ENCODE results near the gene CD200. TPM values are rescaled to one million over a fixed set of nuclear protein-coding genes. Genes with fewer than 3 reads are reported as not detected.

The CD200 gene
- total RNA-seq, 1 experiment from 2014 or later: not detected

- no TSS peak for BruUV-seq (replicated peaks)
- CTCF ChIA-PET: no interaction called here
- H3K27me3 ChIP-seq (ENCODE audit: low read length): peaks cover 47% of the 10 kb centered on the region
- DNase-seq: no peak
- H3K79me2 ChIP-seq (ENCODE audit: low read length): no peaks in the 10 kb centered on the region
- no peak overlapping the region for H3K27ac ChIP-seq (ENCODE audit: low read length)
- H4K20me1 ChIP-seq (ENCODE audit: low read length): no peaks in the 10 kb centered on the region
- no peak overlapping the region for H3K9ac ChIP-seq (ENCODE audit: low read length)
- H2AFZ ChIP-seq (ENCODE audit: low read length): no peak overlapping the region
- no peak overlapping the region for H3K4me3 ChIP-seq (ENCODE audit: low read length)
- TF ChIP-seq CTCF (conservative IDR thresholded peaks at IDR 0.05; ENCODE audit: low read depth, low read length) (no peak), EZH2 (IDR thresholded peaks at IDR 0.05; ENCODE audit: low read length, unreplicated experiment) (no peak), EZH2phosphoT487 (IDR thresholded peaks at IDR 0.05; ENCODE audit: borderline replicate concordance, low read length) (no peak)
- H3K4me2 ChIP-seq (ENCODE audit: low read length): no peak overlapping the region
- no peak for ATAC-seq
- no peaks in the 10 kb centered on the region for H3K4me1 ChIP-seq (ENCODE audit: insufficient read depth, low read length)
- no peaks in the 10 kb centered on the region for H3K36me3 ChIP-seq (ENCODE audit: low read depth, low read length)
- no peaks in the 10 kb centered on the region for H3F3A ChIP-seq (ENCODE audit: low read length, unreplicated experiment)
- no peaks in the 10 kb centered on the region for H3K9me2 ChIP-seq (replicated peaks; ENCODE audit: low read length)
- POLR2A ChIA-PET (ENCODE audit: unreplicated experiment): no interaction called here
- no peaks in the 10 kb centered on the region for H3K9me3 ChIP-seq (ENCODE audit: low read length)
- intact Hi-C loops (cut with micrococcal nuclease): no loop called here
These were observed 76.1 kb downstream of the CD200 start for GRCh38 chr3:112409041-112409440.

GRCh38 chr3:112411425-112411824 is 78.5 kb downstream of the CD200 start:
- POLR2A ChIA-PET (ENCODE audit: unreplicated experiment): no interaction called here
- no peak overlapping the region for H3K4me2 ChIP-seq (ENCODE audit: low read length)
- H3K4me3 ChIP-seq (ENCODE audit: low read length): no peak overlapping the region
- H3K9me2 ChIP-seq (replicated peaks; ENCODE audit: low read length): no peaks in the 10 kb centered on the region
- no peaks in the 10 kb centered on the region for H3K36me3 ChIP-seq (ENCODE audit: low read depth, low read length)
- intact Hi-C loops (cut with micrococcal nuclease): no loop called here
- no peak for TF ChIP-seq CTCF (conservative IDR thresholded peaks at IDR 0.05; ENCODE audit: low read depth, low read length)
- TF ChIP-seq EZH2 (IDR thresholded peaks at IDR 0.05; ENCODE audit: low read length, unreplicated experiment): no peak
- no peak for TF ChIP-seq EZH2phosphoT487 (IDR thresholded peaks at IDR 0.05; ENCODE audit: borderline replicate concordance, low read length)
- DNase-seq: no peak
- H3K9me3 ChIP-seq (ENCODE audit: low read length): no peaks in the 10 kb centered on the region
- H4K20me1 ChIP-seq (ENCODE audit: low read length): no peaks in the 10 kb centered on the region
- no peak overlapping the region for H3K27ac ChIP-seq (ENCODE audit: low read length)
- no peaks in the 10 kb centered on the region for H3F3A ChIP-seq (ENCODE audit: low read length, unreplicated experiment)
- H3K79me2 ChIP-seq (ENCODE audit: low read length): no peaks in the 10 kb centered on the region
- peaks cover 62% of the 10 kb centered on the region for H3K27me3 ChIP-seq (ENCODE audit: low read length)
- H2AFZ ChIP-seq (ENCODE audit: low read length): no peak overlapping the region
- no peak for ATAC-seq
- CTCF ChIA-PET: no interaction called here
- no peak overlapping the region for H3K9ac ChIP-seq (ENCODE audit: low read length)
- BruUV-seq (replicated peaks): no TSS peak
- no peaks in the 10 kb centered on the region for H3K4me1 ChIP-seq (ENCODE audit: insufficient read depth, low read length)

Other genes starting within 250 kb of the CD200 start
- 14.8 and 16.7 TPM in 2 replicates for gene C3orf52, start 246.8 kb upstream of the CD200 start, total RNA-seq (2014; rRNA removed)
- gene GCSAM, start 199.9 kb upstream of the CD200 start, total RNA-seq (2014; rRNA removed): not detected in 2 replicates
- gene SLC9C1, start 38.9 kb upstream of the CD200 start, total RNA-seq (2014; rRNA removed): not detected in 2 replicates
- gene BTLA, start 166.3 kb downstream of the CD200 start, total RNA-seq (2014; rRNA removed): not detected in 2 replicates
- gene ATG3, start 228.8 kb downstream of the CD200 start, total RNA-seq (2014; rRNA removed): 117 and 120 TPM in 2 replicates
- 16.0 and 17.7 TPM in 2 replicates for gene SLC35A5, start 228.9 kb downstream of the CD200 start, total RNA-seq (2014; rRNA removed)

Data from PC-3 (cell line).